Mesothelial cell of epicardium (in vitro differentiated cells): Measurements from ENCODE around the gene HSF2BP. TPM values are rescaled to one million over a fixed set of nuclear protein-coding genes. Genes with fewer than 3 reads are reported as not detected.
"Not testable (repeated sequence)": the region's sequence is repeated elsewhere in the genome, so short reads cannot be mapped to it uniquely, and the experiment has no call there.

Source experiments
- DNase-seq, 2 experiments: peaks; one replicate each; pipeline ENCODE4 v3.0.0; 2021; ENCODE audit warnings: low spot score in 2 of 2; ENCODE audit not compliant: unreplicated experiment in 2 of 2
- H3K27ac Mint-ChIP-seq: 2 replicates; pipeline ENCODE4 v1.8.0; 2021; ENCODE audit warnings: mixed read lengths
- H3K27me3 Mint-ChIP-seq: 2 replicates; pipeline ENCODE4 v1.8.0; 2021; ENCODE audit warnings: low read depth, mixed read lengths
- H3K36me3 Mint-ChIP-seq: 2 replicates; pipeline ENCODE4 v1.8.0; 2021; ENCODE audit warnings: mixed read lengths
- H3K4me1 Mint-ChIP-seq: 2 replicates; pipeline ENCODE4 v1.8.0; 2021; ENCODE audit warnings: mixed read lengths
- H3K4me3 Mint-ChIP-seq: 2 replicates; pipeline ENCODE4 v1.8.0; 2021; ENCODE audit warnings: mild to moderate bottlenecking, moderate library complexity, mixed read lengths
- H3K9me3 Mint-ChIP-seq: 2 replicates; pipeline ENCODE4 v1.8.0; 2021; ENCODE audit warnings: mixed read lengths
- total RNA-seq: library from RNA; stranded (reverse); gene quantifications from 3 replicates; pipeline ENCODE4 v1.2.1, GENCODE V29; 2021

The HSF2BP gene
- total RNA-seq, 1 donor from 2014 or later = 5.1 TPM

- H3K4me1 Mint-ChIP-seq, H3K27ac Mint-ChIP-seq, H3K27me3 Mint-ChIP-seq, H3K9me3 Mint-ChIP-seq, DNase-seq, H3K36me3 Mint-ChIP-seq, H3K4me3 Mint-ChIP-seq: not testable (repeated sequence)
Observed at GRCh38 chr21:43516860-43517627, 142.2 kb downstream of the HSF2BP start.

- H3K36me3 Mint-ChIP-seq, H3K9me3 Mint-ChIP-seq, H3K27me3 Mint-ChIP-seq, H3K4me3 Mint-ChIP-seq, H3K4me1 Mint-ChIP-seq, H3K27ac Mint-ChIP-seq, DNase-seq: not testable (repeated sequence)
Observed at GRCh38 chr21:43516295-43516847, 142.9 kb downstream of the HSF2BP start.

GRCh38 chr21:43514834-43515233, 144.5 kb downstream of the HSF2BP start:
- not testable (repeated sequence) for H3K36me3 Mint-ChIP-seq, H3K27ac Mint-ChIP-seq, DNase-seq, H3K27me3 Mint-ChIP-seq, H3K9me3 Mint-ChIP-seq, H3K4me3 Mint-ChIP-seq, H3K4me1 Mint-ChIP-seq

DNA sequence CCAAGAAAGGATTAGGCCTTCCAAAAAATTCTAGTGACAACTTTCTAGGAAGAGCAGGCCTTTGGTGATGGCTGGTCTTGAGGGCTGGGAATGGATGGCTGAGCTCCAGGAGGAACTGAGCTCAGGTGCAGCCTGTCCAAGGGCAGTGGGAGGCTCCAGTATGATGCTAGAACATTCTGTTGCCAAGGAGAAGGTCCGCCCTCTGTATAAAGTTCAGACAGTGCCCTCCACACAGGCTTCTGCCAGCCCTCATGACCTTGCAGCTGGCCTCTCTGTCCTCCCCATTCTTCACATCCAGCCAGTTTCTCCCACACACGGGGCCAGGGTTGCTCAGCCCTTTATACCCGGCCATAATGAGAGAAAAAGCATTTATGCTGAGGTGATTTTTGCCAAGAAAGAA, 146.3 kb downstream of the HSF2BP start:
- H3K27ac Mint-ChIP-seq, H3K36me3 Mint-ChIP-seq, H3K9me3 Mint-ChIP-seq, H3K4me3 Mint-ChIP-seq, DNase-seq, H3K27me3 Mint-ChIP-seq, H3K4me1 Mint-ChIP-seq: not testable (repeated sequence)

GRCh38 chr21:43511209-43511608, 148.1 kb downstream of the HSF2BP start:
- not testable (repeated sequence) for H3K27ac Mint-ChIP-seq, H3K4me3 Mint-ChIP-seq, H3K4me1 Mint-ChIP-seq, DNase-seq, H3K36me3 Mint-ChIP-seq, H3K9me3 Mint-ChIP-seq, H3K27me3 Mint-ChIP-seq

- H3K27ac Mint-ChIP-seq, H3K4me1 Mint-ChIP-seq, H3K4me3 Mint-ChIP-seq, H3K27me3 Mint-ChIP-seq, H3K36me3 Mint-ChIP-seq, DNase-seq, H3K9me3 Mint-ChIP-seq: not testable (repeated sequence)
Observed at GRCh38 chr21:43510669-43511068, 148.6 kb downstream of the HSF2BP start.

DNA sequence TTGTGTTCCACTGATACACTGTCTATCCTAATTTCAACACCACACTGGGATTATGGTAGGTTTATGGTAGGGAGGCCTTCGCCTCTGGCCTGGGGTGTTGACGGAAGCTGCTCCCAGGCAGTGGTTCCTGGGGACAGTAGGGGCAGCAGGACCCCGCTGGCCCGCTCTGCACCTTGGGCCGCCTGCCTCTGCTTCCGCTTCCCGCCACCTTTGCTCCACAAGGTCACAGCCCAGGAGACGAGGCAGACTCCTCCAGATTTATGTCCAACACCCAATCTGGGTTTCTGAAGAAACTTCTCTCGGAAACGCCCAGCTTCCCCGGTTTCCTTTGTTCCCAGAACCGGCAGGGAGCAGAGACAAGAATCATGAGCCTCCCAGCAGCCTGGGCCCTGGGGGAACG, 155.4 kb downstream of the HSF2BP start:
- DNase-seq, H3K9me3 Mint-ChIP-seq, H3K27ac Mint-ChIP-seq, H3K36me3 Mint-ChIP-seq, H3K4me3 Mint-ChIP-seq, H3K4me1 Mint-ChIP-seq, H3K27me3 Mint-ChIP-seq: not testable (repeated sequence)

- H3K27ac Mint-ChIP-seq, H3K9me3 Mint-ChIP-seq, H3K4me3 Mint-ChIP-seq, DNase-seq, H3K4me1 Mint-ChIP-seq, H3K27me3 Mint-ChIP-seq, H3K36me3 Mint-ChIP-seq: not testable (repeated sequence)
Observed at GRCh38 chr21:43503075-43503750, 156.1 kb downstream of the HSF2BP start.

DNA sequence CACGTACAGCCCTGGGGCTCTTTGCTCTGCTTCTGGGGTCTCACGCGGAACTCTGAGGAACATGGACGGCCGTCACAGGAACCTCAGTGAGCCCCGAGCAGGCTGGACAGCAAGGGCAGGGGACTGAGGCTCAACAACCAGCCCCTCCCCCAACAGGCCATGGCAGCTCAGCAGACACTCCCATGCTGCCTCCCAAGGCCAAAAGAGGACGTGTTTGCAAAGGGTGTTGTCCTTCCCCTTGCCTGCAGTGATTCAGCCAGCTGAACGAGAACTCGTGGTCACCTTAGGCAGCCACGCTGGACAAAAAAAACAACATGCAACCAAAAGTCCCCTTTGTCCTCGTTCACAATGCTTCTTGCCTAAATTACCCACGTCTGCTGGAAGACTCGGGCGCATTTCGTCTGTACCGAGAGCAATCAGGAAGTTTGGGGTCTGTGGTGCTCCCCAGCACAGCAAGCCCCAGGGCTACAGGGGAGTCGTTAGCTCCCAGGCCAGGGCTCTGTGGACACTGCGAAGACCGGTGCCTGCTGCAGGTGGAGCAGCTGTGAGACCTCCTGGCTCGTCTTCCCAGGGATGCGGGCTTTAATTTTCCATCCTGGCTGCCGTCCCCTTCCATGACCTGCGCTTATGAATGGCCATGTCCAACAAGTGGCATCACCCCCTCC, 156.7 kb downstream of the HSF2BP start:
- not testable (repeated sequence) for DNase-seq, H3K9me3 Mint-ChIP-seq, H3K4me3 Mint-ChIP-seq, H3K27me3 Mint-ChIP-seq, H3K36me3 Mint-ChIP-seq, H3K4me1 Mint-ChIP-seq, H3K27ac Mint-ChIP-seq

- H3K36me3 Mint-ChIP-seq, DNase-seq, H3K4me3 Mint-ChIP-seq, H3K9me3 Mint-ChIP-seq, H3K4me1 Mint-ChIP-seq, H3K27ac Mint-ChIP-seq, H3K27me3 Mint-ChIP-seq: not testable (repeated sequence)
Observed at GRCh38 chr21:43498924-43499323, 160.4 kb downstream of the HSF2BP start.

DNA sequence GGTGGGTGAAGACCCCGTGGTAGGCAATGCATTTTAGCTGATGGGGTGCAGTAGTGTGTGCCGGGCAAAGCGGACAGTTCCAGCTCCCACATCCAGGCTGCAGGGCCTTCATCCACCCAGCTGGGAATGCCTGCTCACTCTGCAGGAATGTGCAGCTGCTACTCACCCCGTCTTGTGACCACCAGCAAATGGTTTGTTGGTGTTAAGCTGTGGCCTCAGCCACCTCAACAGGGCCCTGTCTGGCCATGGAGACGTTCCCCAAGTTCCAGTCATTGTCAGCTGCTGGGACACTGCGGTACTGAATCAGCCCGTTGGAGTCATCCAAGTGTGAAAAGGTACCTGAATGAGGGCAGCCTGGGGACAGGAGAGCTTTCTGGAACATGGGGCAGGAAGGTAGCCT, 161.2 kb downstream of the HSF2BP start:
- H3K27ac Mint-ChIP-seq, H3K4me3 Mint-ChIP-seq, H3K9me3 Mint-ChIP-seq, H3K4me1 Mint-ChIP-seq, H3K36me3 Mint-ChIP-seq, H3K27me3 Mint-ChIP-seq, DNase-seq: not testable (repeated sequence)

DNA sequence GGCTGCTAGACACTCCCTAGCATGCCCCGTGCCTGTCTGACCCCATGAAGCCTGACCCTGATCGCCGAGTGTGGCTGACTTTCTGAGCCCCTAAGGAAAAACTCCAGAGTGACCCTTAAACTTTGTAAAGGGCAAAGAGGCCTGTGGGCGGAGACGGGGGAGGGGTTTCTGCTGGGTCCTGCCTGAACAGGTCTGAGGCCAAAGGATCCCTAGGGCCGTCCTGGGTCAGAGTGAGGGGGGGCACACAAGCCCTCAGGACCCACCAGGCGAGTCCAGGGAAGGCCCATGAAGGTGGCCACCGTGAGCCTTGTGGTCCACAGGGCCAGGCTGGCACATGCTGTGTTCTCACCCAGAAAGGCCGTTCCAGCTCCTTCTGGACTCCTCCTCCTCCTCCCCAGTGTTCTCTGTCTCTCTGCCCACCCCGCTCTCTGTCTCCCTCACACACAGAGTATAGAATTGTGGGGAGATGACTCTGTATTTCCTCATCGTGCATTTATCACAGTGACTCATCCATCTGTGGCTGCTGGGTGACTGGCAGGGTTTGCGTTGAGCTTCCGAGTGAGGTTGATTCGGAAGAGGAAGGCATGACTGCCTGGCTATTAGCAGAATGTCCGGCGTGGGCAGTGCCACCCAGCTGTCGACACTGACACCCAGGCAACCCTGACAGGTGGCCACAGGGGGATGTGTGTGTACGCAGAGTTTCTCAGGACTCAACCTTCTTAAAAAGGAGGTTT, 164.8 kb downstream of the HSF2BP start:
- H3K36me3 Mint-ChIP-seq, H3K4me3 Mint-ChIP-seq, H3K4me1 Mint-ChIP-seq, H3K9me3 Mint-ChIP-seq, H3K27ac Mint-ChIP-seq, DNase-seq, H3K27me3 Mint-ChIP-seq: not testable (repeated sequence)

DNA sequence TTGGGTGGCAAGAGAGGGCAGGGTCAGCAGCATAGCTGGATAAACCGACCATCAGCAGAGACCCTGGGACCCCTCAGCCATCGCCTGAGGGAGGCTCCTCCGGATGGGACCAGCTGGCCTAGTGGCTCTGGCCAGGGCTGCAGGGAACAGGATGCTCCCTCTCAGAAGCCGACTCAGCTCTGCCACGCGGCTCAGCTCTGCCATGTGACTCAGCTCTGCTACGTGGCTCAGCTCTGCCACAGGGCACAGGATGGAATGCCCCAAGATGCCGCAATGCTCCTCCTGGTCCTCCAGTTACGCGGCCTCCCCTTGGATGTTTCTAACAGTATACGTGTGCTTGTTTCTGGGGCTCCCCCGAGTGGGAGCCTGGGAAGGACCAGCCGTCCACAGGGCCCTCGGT, 165.8 kb downstream of the HSF2BP start:
- not testable (repeated sequence) for DNase-seq, H3K4me1 Mint-ChIP-seq, H3K36me3 Mint-ChIP-seq, H3K27me3 Mint-ChIP-seq, H3K9me3 Mint-ChIP-seq, H3K27ac Mint-ChIP-seq, H3K4me3 Mint-ChIP-seq
